Esophagus squamous epithelium (tissue), 5 donors: Measurements from ENCODE around the gene RNGTT. TPM values are rescaled to one million over a fixed set of nuclear protein-coding genes. Genes with fewer than 3 reads are reported as not detected.
"Not testable (repeated sequence)": the region's sequence is repeated elsewhere in the genome, so short reads cannot be mapped to it uniquely, and the experiment has no call there.

Experiments used
- DNase-seq: peaks from one replicate; lab custom pipeline; 2025; lab: John Stamatoyannopoulos, UW
- H3K27ac ChIP-seq, 4 donors: fragments of 200-600 bp; sonication (generic); one replicate each; pipeline ENCODE4 v1.5.1; 2016 to 2019; ENCODE audit warnings: mild to moderate bottlenecking in 1 of 4
- H3K27me3 ChIP-seq, 4 donors: fragments of 200-600 bp; sonication (generic); 1 replicate in 3 of 4; 2 replicates in 1 of 4; pipeline versions ENCODE4 v1.5.1 to v1.6.0; 2017 to 2021; ENCODE audit warnings: antibody characterized with exemption in 1 of 4
- H3K36me3 ChIP-seq, 3 donors: fragments of 200-600 bp; sonication (generic); one replicate each; pipeline ENCODE4 v1.5.1; 2016 to 2019
- H3K4me1 ChIP-seq, 3 donors: fragments of 200-600 bp; sonication (generic); one replicate each; pipeline ENCODE4 v1.5.1; 2017 to 2019
- H3K4me3 ChIP-seq, 4 donors: fragments of 200-600 bp; sonication (generic); 1 replicate in 3 of 4; 2 replicates in 1 of 4; pipeline ENCODE4 v1.5.1; 2016 to 2019; ENCODE audit warnings: mild to moderate bottlenecking in 2 of 4, moderate library complexity in 1 of 4
- H3K9me3 ChIP-seq, 3 donors: fragments of 200-600 bp; sonication (generic); one replicate each; pipeline ENCODE4 v1.5.1; 2016 to 2019
- CTCF ChIP-seq, 6 experiments: fragments of 450-650 bp in 4 of 6; fragments of 200-600 bp in 2 of 6; sonication (generic) in 2 of 6; IDR thresholded peaks; one replicate each; pipeline ENCODE4 v1.5.1; 2016 to 2019; ENCODE audit warnings: antibody characterized with exemption in 6 of 6, mild to moderate bottlenecking in 4 of 6, moderate library complexity in 4 of 6
- POLR2A ChIP-seq, 4 donors: fragments of 450-650 bp; IDR thresholded peaks; one replicate each; pipeline ENCODE4 v1.6.1; 2017; ENCODE audit warnings: antibody characterized with exemption in 4 of 4, mild to moderate bottlenecking in 4 of 4, moderate library complexity in 3 of 4
- WGBS, 2 donors: methylation state at CpG; one replicate each; pipeline ENCODE4 v1.1.5; 2018; 5-methylcytosine and 5-hydroxymethylcytosine counted together
- intact Hi-C: fragments of 100-400 bp; cut with DNase I; formaldehyde crosslinking; loops from one replicate; pipeline ENCODE4 v1.15.0; 2022
- total RNA-seq, 4 donors: library from RNA; depleted of rRNA; stranded (reverse); fragments of >200 nt; gene quantifications; one replicate each; pipeline ENCODE4 v1.1.0, GENCODE V29; 2016
- donor health status: DM: yes; HTN: yes; CAD: no.

RNGTT gene
- total RNA-seq, 4 donors from 2014 or later: 8.3 to 22.3 (median 18.3) TPM

- no peaks in the 10 kb centered on the region for H3K27me3 ChIP-seq
- intact Hi-C loops: no loop called here
- TF ChIP-seq CTCF (IDR thresholded peaks at IDR 0.05) (no peak), POLR2A (IDR thresholded peaks at IDR 0.05) (no peak)
- peak overlapping the region in 1 of 4 donors; percentile 49 for H3K27ac ChIP-seq
- H3K4me1 ChIP-seq: no peaks in the 10 kb centered on the region
- H3K4me3 ChIP-seq: no peak overlapping the region
- DNase-seq: no peak
- H3K9me3 ChIP-seq: no peaks in the 10 kb centered on the region
- H3K36me3 ChIP-seq: peaks cover 0 to 31% (median 0%) of the 10 kb centered on the region in 3 donors
Observed at GRCh38 chr6:88842320-88842719, 121.1 kb downstream of the RNGTT start.

GRCh38 chr6:88840796-88841539, 122.5 kb downstream of the RNGTT start:
- intact Hi-C loops: no loop called here
- H3K4me1 ChIP-seq: no peaks in the 10 kb centered on the region
- H3K27me3 ChIP-seq: no peaks in the 10 kb centered on the region
- WGBS, 2 donors: 69 to 79% methylated on average over 3 of the region's 3 CpGs
- DNase-seq: no peak
- H3K27ac ChIP-seq: no peak overlapping the region
- peaks cover 0 to 5% (median 0%) of the 10 kb centered on the region in 3 donors for H3K9me3 ChIP-seq
- peaks cover 0 to 43% (median 0%) of the 10 kb centered on the region in 3 donors for H3K36me3 ChIP-seq
- no peak overlapping the region for H3K4me3 ChIP-seq
- no peak for TF ChIP-seq CTCF (IDR thresholded peaks at IDR 0.05)
- TF ChIP-seq POLR2A (IDR thresholded peaks at IDR 0.05): no peak

GRCh38 chr6:88840289-88840688, 123.1 kb downstream of the RNGTT start:
- peaks cover 0 to 43% (median 0%) of the 10 kb centered on the region in 3 donors for H3K36me3 ChIP-seq
- H3K4me1 ChIP-seq: no peaks in the 10 kb centered on the region
- intact Hi-C loops: no loop called here
- no peaks in the 10 kb centered on the region for H3K27me3 ChIP-seq
- no peak overlapping the region for H3K27ac ChIP-seq
- no peak for DNase-seq
- WGBS, 2 donors: 94% methylated on average over 5 to 7 of the region's 7 CpGs
- peaks cover 0 to 5% (median 0%) of the 10 kb centered on the region in 3 donors for H3K9me3 ChIP-seq
- TF ChIP-seq CTCF (IDR thresholded peaks at IDR 0.05) (no peak), POLR2A (IDR thresholded peaks at IDR 0.05) (no peak)
- H3K4me3 ChIP-seq: no peak overlapping the region

- Histone ChIP-seq H3K9me3 (peaks cover 0 to 5% (median 2%) of the 10 kb centered on the region in 3 donors), H3K36me3 (peaks cover 0 to 43% (median 0%) of the 10 kb centered on the region in 3 donors), H3K27me3 (no peaks in the 10 kb centered on the region), H3K4me3 (no peak overlapping the region), H3K4me1 (no peaks in the 10 kb centered on the region), H3K27ac (no peak overlapping the region)
- DNase-seq: no peak
- TF ChIP-seq CTCF (IDR thresholded peaks at IDR 0.05) (no peak), POLR2A (IDR thresholded peaks at IDR 0.05) (no peak)
- intact Hi-C loops: no loop called here
- WGBS, 2 donors: 96 to 99% methylated on average over 5 of the region's 5 CpGs
Observed at GRCh38 chr6:88839280-88839679, 124.1 kb downstream of the RNGTT start.

GRCh38 chr6:88835210-88835609, 128.2 kb downstream of the RNGTT start:
- Histone ChIP-seq H3K36me3 (peaks cover 0 to 30% (median 0%) of the 10 kb centered on the region in 3 donors), H3K27me3 (no peaks in the 10 kb centered on the region), H3K27ac (no peak overlapping the region), H3K9me3 (peaks cover 0 to 34% (median 25%) of the 10 kb centered on the region in 3 donors), H3K4me3 (no peak overlapping the region), H3K4me1 (no peaks in the 10 kb centered on the region)
- TF ChIP-seq CTCF (IDR thresholded peaks at IDR 0.05) (no peak), POLR2A (IDR thresholded peaks at IDR 0.05) (no peak)
- no peak for DNase-seq
- intact Hi-C loops: no loop called here

- WGBS, 2 donors: 30 to 100% methylated on average over 1 of the region's 1 CpG
- H3K27me3 ChIP-seq, DNase-seq, intact Hi-C loops, H3K4me1 ChIP-seq, H3K27ac ChIP-seq, H3K4me3 ChIP-seq: not testable (repeated sequence)
- Histone ChIP-seq H3K9me3 (peaks cover 0 to 34% (median 25%) of the 10 kb centered on the region in 3 donors), H3K36me3 (peaks cover 0 to 28% (median 0%) of the 10 kb centered on the region in 3 donors)
Observed at GRCh38 chr6:88833071-88833470, 130.3 kb downstream of the RNGTT start.

GRCh38 chr6:88827599-88827998, 135.8 kb downstream of the RNGTT start:
- H3K27me3 ChIP-seq, H3K4me3 ChIP-seq, DNase-seq, H3K4me1 ChIP-seq, intact Hi-C loops, H3K27ac ChIP-seq: not testable (repeated sequence)
- 71 to 84% methylated on average over 3 of the region's 4 CpGs for WGBS, 2 donors
- Histone ChIP-seq H3K36me3 (peaks cover 0 to 12% (median 0%) of the 10 kb centered on the region in 3 donors), H3K9me3 (peaks cover 0 to 16% (median 8%) of the 10 kb centered on the region in 3 donors)
